Gastrocnemius medialis (tissue), 4 donors: ENCODE data around the gene PPM1G.

Experiments
- POLR2A ChIP-seq, 2 donors: fragments of 450-650 bp; IDR thresholded peaks; one replicate each; pipeline ENCODE4 v1.6.1; 2017; ENCODE audit warnings: antibody characterized with exemption in 2 of 2, mild to moderate bottlenecking in 2 of 2, moderate library complexity in 2 of 2
- TF ChIP-seq, protein P1 (sequence below), 5 experiments: fragments of 450-650 bp in 3 of 5; fragments of 200-600 bp in 2 of 5; sonication (generic) in 2 of 5; IDR thresholded peaks in 4 of 5; conservative IDR thresholded peaks in 1 of 5; 1 replicate in 4 of 5; 2 replicates in 1 of 5; pipeline ENCODE4 v1.5.1; 2016 to 2019; ENCODE audit warnings: antibody characterized with exemption in 5 of 5, mild to moderate bottlenecking in 3 of 5, moderate library complexity in 3 of 5

DNA sequence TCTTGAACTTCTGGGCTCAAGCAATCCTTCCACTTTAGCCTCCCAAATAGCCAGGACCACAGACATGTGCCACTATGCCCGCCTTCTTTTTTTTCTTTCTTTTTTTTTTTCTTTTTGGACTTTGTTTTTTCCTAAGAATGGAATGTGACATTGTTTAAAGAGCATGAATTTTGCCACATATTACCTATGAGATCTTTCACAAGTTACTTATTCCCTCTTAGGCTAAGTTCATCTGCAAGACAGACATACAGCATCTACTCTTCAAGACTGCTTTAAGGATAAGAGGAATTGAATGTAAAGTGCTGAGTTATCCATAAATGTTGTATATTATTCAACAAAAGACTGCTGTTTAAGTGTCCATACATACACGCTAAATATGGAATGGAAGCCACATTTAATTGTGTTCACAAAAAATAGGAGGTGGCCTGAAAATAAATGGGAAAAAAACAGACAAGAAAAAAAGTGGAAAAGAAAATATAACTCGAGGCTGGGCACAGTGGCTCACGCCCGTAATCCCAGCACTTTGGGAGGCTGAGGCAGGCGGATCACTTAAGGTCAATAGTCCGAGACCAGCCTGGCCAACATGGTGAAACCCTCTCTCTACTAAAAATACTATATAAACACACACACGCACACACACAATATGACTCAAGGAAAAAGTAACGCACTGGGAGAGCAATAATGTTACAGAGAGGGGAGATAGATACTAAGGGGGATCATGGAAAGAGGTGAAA, 3.2 kb upstream of the PPM1G start:
- TF ChIP-seq, protein P1, sequence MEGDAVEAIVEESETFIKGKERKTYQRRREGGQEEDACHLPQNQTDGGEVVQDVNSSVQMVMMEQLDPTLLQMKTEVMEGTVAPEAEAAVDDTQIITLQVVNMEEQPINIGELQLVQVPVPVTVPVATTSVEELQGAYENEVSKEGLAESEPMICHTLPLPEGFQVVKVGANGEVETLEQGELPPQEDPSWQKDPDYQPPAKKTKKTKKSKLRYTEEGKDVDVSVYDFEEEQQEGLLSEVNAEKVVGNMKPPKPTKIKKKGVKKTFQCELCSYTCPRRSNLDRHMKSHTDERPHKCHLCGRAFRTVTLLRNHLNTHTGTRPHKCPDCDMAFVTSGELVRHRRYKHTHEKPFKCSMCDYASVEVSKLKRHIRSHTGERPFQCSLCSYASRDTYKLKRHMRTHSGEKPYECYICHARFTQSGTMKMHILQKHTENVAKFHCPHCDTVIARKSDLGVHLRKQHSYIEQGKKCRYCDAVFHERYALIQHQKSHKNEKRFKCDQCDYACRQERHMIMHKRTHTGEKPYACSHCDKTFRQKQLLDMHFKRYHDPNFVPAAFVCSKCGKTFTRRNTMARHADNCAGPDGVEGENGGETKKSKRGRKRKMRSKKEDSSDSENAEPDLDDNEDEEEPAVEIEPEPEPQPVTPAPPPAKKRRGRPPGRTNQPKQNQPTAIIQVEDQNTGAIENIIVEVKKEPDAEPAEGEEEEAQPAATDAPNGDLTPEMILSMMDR (IDR thresholded peaks at IDR 0.05 in 4 of 5, conservative IDR thresholded peaks at IDR 0.05 in 1 of 5), result no peak
- TF ChIP-seq POLR2A (IDR thresholded peaks at IDR 0.05), result no peak
